DMS114 treated with DMSO at 0.1 percent for 48 hours (cell line): Measurements from ENCODE around the gene HRK.

Experiments
- DNase-seq: peaks from one replicate; lab custom pipeline; 2025; ENCODE audit not compliant: unreplicated experiment; lab: John Stamatoyannopoulos, UW

HRK gene

DNA sequence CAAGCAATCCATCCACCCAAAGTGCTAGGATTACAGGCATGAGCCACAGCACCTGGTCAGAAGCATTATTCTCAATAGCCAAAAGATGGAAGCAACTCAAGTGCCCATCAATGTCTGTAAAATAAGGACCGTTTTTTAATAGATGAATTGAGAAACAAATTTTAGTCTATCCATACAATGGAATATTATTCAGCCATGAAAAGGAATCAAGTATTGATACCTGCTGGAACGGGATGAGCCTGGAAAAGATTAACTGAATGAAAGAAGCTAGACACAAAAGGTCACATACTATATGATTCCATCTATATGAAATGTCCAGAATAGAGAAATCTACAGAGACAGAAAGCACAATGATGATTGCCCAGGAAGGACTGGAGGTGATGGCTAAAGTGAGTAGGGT is 20.4 kb upstream of the HRK start:
- DNase-seq = no peak

DNA sequence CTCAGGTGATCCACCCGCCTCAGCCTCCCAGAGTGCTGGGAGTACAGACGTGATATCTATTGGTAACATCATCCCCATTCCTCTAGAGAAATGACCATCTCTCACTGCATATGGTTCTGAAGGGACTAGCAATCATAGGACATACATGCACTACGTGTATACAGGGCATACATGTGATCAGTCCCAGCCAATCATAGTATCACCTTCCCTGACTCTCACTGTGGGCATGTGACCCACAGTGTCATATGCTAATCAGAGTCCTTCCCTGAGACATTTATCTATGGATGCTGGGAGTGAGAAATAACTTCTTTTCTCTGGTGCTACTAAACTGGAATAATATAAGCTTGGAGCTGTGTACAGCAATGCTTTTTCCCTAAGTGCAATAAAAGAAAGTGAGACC is 17.4 kb upstream of the HRK start:
- DNase-seq = no peak

DNA sequence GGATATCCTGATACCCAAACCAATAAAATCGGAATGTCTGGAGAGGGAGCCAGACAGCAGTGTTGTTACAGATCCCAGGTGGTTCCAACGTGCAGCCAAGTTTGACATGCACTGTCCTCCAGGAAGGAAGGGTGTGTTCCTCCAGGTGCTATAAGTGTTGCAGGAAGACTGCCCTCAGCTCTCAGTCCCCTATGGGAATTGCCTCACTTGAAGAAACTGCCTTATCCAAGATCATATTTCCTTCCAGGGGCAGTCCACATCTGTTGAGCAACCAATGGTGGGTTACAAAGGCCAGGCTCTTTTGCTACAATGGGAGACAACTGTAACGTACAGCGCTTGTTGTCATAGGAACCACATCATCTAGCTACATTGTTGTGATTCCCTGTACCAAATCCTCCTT is 16.2 kb upstream of the HRK start:
- DNase-seq = no peak

DNA sequence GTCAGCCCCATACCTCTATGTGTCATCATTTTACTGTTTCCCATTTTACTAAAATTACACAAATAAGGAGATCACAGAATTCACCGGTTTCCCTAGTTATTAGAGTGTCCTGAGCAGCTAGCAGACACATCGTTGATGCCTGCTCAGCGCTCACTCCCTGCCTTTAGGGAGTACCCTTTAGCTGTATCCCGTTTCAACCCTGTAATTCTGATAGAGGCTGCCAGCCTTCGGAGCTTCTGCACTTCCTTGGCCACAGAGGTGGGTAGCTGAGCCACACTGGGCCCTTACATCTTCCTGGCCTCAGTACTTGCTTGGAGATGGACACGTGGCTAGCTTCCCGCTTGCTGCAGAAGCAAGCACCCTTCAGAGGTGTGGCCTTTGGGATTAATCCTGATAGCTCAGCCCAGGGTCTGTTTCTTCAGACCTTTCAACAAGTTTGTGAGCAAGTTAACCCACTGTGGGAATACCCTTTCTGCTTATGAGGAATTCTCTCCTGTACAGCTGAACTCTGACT is 15.2 kb upstream of the HRK start:
- no peak for DNase-seq

DNA sequence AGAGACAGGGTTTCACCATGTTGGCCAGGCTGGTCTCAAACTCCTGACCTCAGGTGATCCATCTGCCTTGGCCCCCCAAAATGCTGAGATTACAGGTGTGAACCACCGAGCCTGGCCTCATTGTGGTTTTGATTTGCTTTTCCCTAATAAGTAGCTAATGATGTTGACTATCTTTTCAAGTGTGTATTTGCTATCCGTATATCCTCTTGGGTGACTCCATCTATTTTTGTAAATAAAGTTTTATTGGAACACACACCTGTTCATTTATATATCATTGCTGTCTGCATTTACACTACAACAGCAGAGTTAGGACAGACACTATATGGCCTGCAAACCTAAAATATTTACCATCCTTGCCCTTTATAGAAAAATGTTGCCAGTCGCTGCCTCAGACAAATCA is 13.7 kb upstream of the HRK start:
- DNase-seq = no peak

DNA sequence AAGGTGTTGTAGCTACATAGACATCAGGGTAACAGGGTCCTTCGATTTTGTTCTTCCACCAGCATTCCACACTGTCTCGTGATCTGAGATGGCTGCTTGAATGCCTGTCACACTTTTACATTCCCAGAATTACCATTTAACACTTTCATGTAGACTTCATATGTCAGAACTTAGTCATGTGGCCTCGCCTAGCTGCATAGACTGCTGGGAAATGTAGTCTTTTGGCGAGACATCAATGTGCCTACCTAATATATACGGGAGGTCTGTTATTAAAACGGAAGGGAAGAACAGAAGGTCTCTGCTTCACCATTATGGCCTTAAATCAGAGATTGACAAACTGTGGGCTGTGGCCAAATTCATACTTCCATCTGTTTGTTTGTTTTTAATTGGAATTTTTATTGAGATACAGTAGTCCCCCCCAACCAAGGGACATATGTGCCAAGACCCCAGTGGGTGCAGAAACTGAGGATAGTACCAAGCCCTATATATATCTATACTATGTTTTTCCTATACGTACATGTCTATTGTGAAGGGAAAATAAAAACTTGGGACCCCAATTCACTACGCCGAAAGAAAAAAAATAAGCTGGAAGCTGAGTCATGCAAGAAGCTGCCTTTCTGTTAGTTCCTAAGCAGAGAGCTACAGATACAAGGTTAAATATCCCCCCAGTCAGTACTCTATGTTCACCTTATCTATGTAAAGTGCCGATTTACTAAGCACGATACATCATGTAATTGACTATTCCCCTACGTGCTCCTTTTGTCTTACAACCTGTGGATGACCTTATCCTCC is 11.3 kb upstream of the HRK start:
- DNase-seq = peak; percentile 15

DNA sequence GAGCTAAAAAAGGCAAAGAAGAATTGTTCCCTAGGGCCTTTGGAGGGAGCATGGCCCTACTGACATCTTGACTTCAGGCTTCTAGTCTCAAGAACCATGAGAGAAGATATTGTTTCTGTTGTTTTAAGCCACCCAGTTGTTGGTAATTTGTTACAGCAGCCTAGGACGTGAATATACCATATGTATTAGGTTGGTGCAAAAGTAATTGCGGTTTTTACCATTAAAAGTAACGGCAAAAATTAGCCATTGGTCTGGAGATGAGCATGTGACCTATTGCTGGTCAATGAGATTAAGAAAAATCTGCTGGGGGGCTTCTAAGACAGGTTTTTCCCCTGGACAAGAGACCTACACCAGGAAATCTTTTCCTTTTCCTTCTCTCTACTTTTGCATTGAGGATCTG is 9.8 kb upstream of the HRK start:
- no peak for DNase-seq

DNA sequence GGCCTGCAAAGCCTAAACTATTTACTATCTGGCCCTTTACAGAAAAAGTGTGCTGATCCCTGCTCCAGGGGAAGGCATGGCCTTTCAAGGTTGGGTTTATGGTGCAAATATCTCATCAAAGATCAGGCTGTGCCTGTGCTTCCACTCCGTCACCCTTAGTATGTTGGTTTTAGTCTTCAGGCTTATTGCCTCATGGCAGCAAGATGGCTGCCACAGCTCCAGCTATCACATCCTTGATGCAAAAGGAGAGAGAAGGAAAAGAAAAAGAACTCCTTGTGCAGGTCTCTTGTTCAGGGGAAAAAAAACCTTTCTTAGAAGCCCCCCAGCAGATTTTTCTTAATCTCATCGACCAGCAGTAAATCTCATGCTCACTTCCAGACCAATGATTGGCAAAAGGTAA is 9.1 kb upstream of the HRK start:
- DNase-seq = no peak

DNA sequence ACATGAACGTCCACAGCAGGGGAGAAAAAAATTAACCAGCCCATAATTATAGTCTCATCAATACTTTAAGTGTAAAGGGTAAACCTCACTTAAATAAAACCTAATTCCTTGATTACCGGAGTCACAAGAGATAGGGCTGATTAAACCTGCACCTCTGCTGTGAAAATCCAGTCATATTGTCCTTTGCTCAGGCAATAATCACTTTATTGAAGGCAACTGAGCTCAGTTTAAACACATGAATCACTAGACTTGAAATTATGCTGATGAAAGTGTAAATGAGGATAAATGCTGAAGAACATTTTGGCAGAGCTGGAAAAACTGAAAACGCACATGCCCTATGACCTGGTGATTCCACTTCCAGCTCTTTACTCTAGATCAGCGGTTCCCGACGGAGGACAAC is 6.7 kb upstream of the HRK start:
- DNase-seq = no peak

DNA sequence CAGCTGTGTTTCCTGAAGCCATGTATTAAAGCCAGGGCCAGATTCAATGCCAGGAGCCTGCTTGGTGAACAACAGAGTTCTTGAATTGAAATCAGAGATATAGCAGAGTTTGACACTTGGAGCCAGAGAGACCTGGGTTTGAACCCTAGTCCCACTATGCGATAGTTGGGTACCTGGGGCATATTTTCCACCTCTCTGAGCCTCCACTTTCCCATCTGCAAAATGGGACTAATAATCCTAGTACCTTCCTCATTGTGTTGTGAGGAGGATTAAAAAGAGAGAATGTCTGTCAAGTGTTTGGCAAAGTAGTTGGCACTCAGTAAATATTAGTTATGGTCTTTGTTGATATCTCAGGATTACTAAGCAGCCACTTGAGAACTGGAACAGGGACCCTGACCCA is 6.0 kb upstream of the HRK start:
- DNase-seq = no peak

DNA sequence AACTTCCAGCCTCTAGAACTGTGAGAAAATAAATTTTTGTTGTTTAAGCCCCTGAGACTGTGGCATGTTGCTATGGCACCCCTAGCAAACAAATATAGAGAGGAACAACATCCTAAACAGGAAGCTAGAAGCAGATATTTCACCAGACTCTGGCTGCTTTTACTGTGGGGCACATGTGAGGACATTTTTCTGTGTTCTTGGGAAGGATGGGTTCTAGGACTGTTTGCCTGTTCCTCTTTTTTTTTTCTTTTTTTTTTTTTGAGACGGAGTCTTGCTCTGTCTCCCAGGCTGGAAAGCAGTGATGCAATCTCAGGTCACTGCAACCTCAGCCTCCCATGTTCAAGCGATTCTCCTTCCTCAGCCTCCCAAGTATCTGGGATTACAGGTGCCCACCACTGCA is 4.2 kb upstream of the HRK start:
- no peak for DNase-seq

DNA sequence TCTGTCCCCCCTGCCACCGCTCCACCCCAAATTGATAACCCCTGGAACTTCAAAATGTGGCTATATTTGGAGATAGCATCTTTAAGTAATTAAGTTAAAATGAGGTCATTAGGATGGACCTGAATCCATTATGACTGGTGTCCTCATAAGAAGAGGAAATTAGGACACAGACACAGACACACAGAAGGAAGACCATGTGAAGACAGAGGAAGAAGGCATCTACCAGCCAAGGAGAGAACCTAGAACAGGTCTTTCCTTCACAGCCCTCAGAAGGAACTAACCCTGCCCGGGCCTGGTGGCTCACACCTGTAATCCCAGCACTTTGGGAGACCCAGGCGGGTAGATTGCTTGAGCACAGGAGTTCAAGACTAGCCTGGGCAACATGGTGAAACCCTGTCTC is 3.6 kb upstream of the HRK start:
- no peak for DNase-seq

DNA sequence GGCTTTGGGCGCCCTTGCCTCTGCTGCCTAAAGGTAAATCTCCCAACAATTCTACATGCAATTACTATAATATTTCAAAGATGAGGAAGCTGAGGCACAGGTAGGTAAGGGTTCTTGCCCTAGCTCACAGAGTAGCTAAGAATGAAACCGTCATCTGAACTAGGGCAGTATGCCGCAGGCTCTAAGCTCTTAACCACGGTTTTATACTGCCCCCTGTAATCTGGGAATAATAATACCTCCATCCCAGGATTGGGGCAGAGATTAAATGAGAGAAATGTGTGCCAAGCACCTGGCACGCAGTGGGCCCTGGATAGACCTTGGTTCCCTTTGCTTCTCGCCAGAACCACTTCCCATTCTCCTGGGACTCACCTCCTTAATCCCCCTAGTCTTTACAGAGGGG is 1.5 kb upstream of the HRK start:
- DNase-seq = peak; percentile 51

DNA sequence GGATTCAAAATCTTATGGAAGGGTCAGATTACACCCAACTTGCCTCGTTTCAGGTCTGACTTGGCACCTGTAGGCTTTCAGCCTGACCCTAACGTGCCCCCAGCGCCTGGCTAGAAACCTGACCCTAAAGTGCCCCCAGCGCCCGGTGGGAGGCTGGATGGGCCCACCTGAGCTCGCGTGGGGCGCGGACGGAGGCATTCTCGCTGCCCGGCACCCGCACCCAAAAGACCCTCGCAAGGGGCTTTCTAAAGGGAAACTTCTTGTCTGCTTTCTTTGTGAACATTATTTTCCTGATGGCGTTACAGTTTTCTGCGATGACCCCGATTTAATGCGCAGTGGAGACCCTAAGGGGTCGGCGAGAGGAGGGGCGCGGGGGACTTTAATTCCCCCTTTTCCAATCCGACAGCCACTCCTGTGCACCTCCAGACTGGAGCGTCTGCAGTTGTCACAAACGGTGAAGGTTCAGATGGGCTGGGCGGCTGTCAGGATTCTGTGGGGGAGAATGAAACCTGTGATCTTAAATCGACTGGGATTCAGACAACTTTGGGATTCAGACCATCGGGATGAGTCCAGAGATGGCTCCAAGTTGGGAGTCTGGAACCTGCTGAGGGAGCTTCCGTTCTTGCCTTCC is 751 bp upstream of the HRK start:
- DNase-seq = no peak

DNA sequence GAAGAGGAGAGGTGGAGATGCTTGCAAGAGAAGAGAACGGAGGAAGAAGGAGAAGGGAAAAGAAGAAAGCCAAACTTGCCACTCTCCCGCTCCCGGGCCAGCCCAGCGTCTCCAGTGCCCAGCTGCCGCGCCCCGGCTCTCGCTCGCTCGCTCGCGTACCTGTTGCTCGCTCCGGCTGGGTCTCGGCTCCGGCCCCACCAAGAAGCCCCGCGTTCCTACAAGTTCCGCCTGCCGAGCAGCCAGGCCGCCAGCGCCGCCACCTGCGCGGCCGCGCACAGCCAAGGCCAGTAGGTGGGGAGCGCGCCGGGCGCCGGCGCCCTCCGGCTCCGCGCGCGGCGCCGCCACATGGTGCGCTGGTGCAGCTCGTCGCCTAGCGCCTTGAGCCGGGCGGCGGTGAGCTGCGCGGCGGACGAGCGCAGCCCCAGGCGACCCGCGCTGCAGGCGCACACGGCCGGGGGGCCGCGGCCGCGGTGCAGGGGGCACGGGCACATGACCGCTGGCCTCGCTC is 370 bp downstream of the HRK start:
- DNase-seq = no peak

DNA sequence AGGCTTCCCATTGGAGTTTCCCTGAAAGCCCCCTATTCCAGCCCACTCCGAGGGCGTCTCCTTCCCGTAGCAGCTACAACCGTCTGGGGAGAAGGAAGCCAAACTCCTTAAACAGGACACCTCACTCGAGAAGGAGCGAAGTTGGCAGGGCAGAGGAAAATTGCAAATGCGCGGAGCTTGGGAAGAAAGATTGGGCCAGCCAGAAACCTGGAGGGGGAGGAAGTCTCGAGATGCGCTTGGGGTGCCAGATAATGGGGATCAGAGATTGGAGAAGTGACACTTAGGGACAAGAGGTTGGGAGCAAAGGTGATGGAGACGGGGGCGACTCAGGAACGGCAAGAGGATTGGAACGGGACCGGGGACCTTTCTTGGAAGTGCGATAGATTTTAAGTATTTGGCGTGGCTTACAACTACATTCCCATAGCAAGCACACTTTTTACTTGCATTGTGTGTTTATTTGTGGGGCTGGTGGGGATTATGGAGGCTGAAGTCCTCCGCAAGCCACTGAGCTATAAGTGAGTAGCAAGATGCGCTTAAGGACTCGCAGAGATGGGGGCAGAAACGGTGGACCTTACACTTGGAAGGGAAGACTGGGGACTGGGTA is 926 bp downstream of the HRK start:
- DNase-seq = peak; percentile 30

DNA sequence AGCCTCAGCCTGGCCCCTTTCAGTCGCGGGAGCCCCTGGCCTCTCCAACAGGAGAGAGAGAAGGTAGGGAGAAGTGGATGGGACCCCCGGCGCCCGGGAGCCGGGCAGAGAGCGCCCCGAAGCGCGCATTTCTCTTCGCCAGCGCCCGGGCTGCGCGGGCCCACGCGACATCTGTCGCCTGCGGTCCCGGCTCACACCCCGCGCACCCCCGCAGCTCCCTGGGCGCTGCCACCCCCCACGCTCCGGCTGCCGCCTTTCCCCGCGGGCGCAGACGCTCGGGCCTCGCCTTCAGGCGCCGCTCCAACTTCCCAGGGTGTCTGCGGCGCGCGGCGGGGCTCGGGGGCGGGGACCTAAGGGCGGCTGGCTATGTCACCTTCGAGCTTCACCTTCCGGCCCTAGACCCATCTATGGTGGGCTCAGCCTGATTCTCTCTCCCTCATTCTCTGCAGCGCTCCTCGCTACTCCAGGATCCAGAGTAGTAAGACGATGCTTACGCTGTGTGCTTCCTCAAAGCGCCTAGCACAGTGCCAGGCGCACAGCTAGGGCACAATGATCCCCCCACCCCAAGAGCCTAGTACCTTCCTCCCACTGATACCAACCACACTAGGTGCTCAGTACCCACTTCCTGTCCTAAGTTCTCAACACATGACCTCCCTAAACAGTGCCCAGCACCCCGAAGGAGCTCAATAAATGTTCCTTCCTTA is 1.6 kb downstream of the HRK start:
- DNase-seq = no peak

DNA sequence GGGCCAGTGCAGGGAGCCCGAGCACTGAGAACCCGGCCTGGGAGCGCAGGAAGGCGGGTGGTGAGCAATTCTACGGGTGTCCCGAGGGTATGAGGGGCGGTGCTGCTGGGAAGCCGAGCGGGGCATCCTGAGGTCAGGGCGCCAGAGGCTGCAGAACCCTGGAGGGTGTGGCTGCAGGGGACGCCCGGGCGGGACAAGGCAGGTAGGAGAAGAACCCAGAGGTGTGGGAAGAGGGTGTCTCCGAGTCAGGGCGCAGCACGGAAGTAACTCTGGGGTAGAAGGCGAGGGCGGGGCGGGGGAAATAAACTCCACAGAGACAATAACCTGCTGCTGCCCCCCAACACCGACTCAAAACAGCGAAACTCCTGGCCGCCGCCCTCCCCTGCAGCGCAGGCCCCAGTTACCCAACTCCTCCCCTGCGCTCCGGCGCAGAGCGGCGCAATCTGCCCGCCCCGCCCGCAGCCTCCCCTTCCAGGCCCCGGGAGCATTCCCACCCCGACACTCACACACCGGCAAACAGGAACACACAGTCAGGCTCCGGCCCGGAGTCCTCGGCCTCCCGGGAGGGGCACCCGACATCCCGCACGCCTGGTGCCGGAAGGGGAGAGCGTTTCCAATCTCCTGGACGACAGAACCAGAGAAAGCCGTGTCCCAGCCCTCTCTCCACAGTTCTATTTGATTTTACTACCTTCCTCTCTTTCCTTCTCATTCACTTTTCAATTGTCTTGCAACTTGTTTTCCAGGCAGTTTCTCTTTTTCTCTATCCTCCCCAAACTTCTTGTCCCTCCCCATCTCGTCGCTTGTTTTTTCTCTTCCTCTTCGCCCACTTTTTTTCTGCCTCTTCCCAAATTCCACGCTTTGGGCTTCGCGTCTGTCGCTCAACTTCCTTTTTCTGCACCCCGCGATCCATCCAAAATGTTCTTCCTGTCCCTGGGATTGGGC is 2.4 kb downstream of the HRK start:
- peak; percentile 11 for DNase-seq

DNA sequence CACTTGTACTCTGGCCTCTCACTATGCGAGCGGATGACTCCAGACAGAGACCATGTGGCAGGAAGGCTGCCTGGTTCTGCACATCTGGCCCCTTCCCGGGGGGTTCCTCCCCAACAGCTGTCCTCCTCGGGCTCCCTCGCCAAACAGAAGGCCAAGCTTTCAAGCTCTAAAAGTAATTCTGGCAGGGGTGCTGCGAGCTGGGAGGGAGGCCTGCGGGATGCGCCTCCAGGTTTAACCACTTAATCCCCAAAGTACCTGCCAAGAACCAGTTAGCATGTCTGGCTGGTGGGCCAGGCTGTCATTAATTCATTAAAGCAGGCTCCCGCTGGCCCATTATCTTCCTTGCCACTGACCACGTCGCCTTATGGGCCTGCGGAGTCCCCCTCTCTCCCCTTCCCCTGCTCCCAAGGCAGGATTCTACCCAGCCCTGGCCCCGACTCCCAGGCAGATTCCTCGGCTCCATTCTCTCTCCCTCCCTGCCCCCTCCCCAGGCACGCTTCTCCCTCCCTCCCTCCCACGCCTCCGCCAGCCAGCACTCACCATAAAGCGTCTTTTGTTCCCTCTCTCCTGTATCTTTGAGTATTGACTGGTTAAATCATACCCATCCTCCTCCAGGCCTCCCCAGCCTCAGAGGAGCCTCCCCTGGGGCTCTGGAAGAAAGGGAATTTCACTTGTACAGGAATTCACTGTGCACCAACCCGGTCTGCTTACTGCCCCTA is 4.9 kb downstream of the HRK start:
- DNase-seq = no peak
